WTC11 (cell line): ENCODE measurements around the gene SPSB4. TPM values are rescaled to one million over a fixed set of nuclear protein-coding genes. Genes with fewer than 3 reads are reported as not detected.

Experiments
- ATAC-seq: fragments of 200-7000 bp; cut with Tn5 transposase; 2 replicates; pipeline ENCODE4 v1.10.0; 2021; ENCODE audit warnings: mild to moderate bottlenecking, moderate library complexity
- CTCF ChIA-PET: fragments of 300-600 bp; sonication (Branson Sonifier 250); formaldehyde crosslinking; loops from one replicate; lab custom pipeline; 2021; ENCODE audit warnings: antibody characterized with exemption; lab: Charles Lee
- POLR2A ChIA-PET: fragments of 350-600 bp; sonication (Branson Sonifier 250); formaldehyde crosslinking; loops from one replicate; lab custom pipeline; 2021; ENCODE audit warnings: antibody characterized with exemption; lab: Charles Lee
- DNase-seq: peaks from one replicate; pipeline ENCODE4 v3.0.0; 2021; ENCODE audit warnings: low spot score
- H3K27ac Mint-ChIP-seq: 2 replicates; pipeline ENCODE4 v1.8.0; 2021; ENCODE audit warnings: mixed read lengths
- H3K27me3 Mint-ChIP-seq: 2 replicates; pipeline ENCODE4 v1.8.0; 2021; ENCODE audit warnings: low read depth, mild to moderate bottlenecking, moderate library complexity, mixed read lengths
- H3K36me3 Mint-ChIP-seq: 2 replicates; pipeline ENCODE4 v1.8.0; 2021; ENCODE audit warnings: mixed read lengths
- H3K4me1 Mint-ChIP-seq: 2 replicates; pipeline ENCODE4 v1.8.0; 2022; ENCODE audit warnings: mixed read lengths
- H3K4me3 Mint-ChIP-seq: 2 replicates; pipeline ENCODE4 v1.8.0; 2021; ENCODE audit warnings: mild to moderate bottlenecking, moderate library complexity, mixed read lengths
- H3K9me3 Mint-ChIP-seq: 2 replicates; pipeline ENCODE4 v1.8.0; 2021; ENCODE audit warnings: mixed read lengths
- ATF1 ChIP-seq: sonication (generic); formaldehyde crosslinking; IDR thresholded peaks from 2 replicates; pipeline ENCODE4 v1.8.1; 2023; ENCODE audit warnings: mild to moderate bottlenecking, moderate library complexity, missing genetic modification reagents
- FOXK1 ChIP-seq: sonication (generic); formaldehyde crosslinking; IDR thresholded peaks from 2 replicates; pipeline ENCODE4 v1.8.0; 2022; ENCODE audit warnings: mild to moderate bottlenecking, moderate library complexity, missing genetic modification reagents
- GTF2I ChIP-seq: fragments of 250-450 bp; sonication (Bioruptor Pico); conservative IDR thresholded peaks from 2 replicates; pipeline ENCODE4 v1.4.0; 2021; ENCODE audit warnings: mild to moderate bottlenecking
- HMGA2 ChIP-seq: fragments of 250-450 bp; sonication (Bioruptor Pico); IDR thresholded peaks from 2 replicates; pipeline ENCODE4 v1.4.0; 2021; ENCODE audit warnings: mild to moderate bottlenecking, moderate library complexity
- IRF2 ChIP-seq: sonication (generic); formaldehyde crosslinking; IDR thresholded peaks from 2 replicates; pipeline ENCODE4 v1.8.0; 2022; ENCODE audit warnings: low read depth, missing genetic modification reagents, borderline replicate concordance
- KAT7 ChIP-seq: sonication (generic); formaldehyde crosslinking; IDR thresholded peaks from 2 replicates; pipeline ENCODE4 v1.8.1; 2023; ENCODE audit warnings: missing genetic modification reagents, mild to moderate bottlenecking, borderline replicate concordance
- NR3C1 ChIP-seq: sonication (generic); formaldehyde crosslinking; conservative IDR thresholded peaks from 2 replicates; pipeline ENCODE4 v1.8.1; 2023; ENCODE audit warnings: low read depth, mild to moderate bottlenecking, missing genetic modification reagents
- TEAD4 ChIP-seq: sonication (generic); formaldehyde crosslinking; IDR thresholded peaks from 2 replicates; pipeline ENCODE4 v1.8.0; 2022; ENCODE audit warnings: mild to moderate bottlenecking, missing genetic modification reagents
- ZNF232 ChIP-seq: sonication (generic); formaldehyde crosslinking; IDR thresholded peaks from 2 replicates; pipeline ENCODE4 v1.8.0; 2022; ENCODE audit warnings: mild to moderate bottlenecking, missing genetic modification reagents
- ZNF317 ChIP-seq: sonication (generic); formaldehyde crosslinking; IDR thresholded peaks from 2 replicates; pipeline ENCODE4 v1.8.1; 2023; ENCODE audit warnings: low read depth, mild to moderate bottlenecking, moderate library complexity, missing genetic modification reagents, borderline replicate concordance
- ZNF423 ChIP-seq: fragments of 250-450 bp; sonication (Bioruptor Pico); IDR thresholded peaks from 2 replicates; pipeline ENCODE4 v2.1.2; 2022; ENCODE audit warnings: mild to moderate bottlenecking, moderate library complexity
- total RNA-seq: library from RNA; stranded (reverse); gene quantifications from 3 replicates; pipeline ENCODE4 v1.2.3, GENCODE V29; 2021
- TF ChIP-seq, protein P1 (sequence below): sonication (generic); formaldehyde crosslinking; IDR thresholded peaks from 2 replicates; pipeline ENCODE4 v1.8.1; 2022; ENCODE audit warnings: mild to moderate bottlenecking, missing genetic modification reagents, moderate library complexity, borderline replicate concordance
- TF ChIP-seq, protein P2 (sequence below): sonication (generic); formaldehyde crosslinking; IDR thresholded peaks from 2 replicates; pipeline ENCODE4 v1.8.1; 2022; ENCODE audit warnings: low read depth, mild to moderate bottlenecking, moderate library complexity, missing genetic modification reagents, borderline replicate concordance
- TF ChIP-seq, protein P3 (sequence below): sonication (generic); formaldehyde crosslinking; IDR thresholded peaks from 2 replicates; pipeline ENCODE4 v1.8.1; 2022; ENCODE audit warnings: mild to moderate bottlenecking, moderate library complexity, missing genetic modification reagents
- TF ChIP-seq, protein P4 (sequence below): sonication (generic); formaldehyde crosslinking; IDR thresholded peaks from 2 replicates; pipeline ENCODE4 v1.8.1; 2023; ENCODE audit warnings: mild to moderate bottlenecking, missing genetic modification reagents
- TF ChIP-seq, protein P5 (sequence below): sonication (generic); formaldehyde crosslinking; IDR thresholded peaks from 2 replicates; pipeline ENCODE4 v1.8.0; 2023; ENCODE audit warnings: mild to moderate bottlenecking, missing genetic modification reagents
- TF ChIP-seq, protein P6 (sequence below): sonication (generic); formaldehyde crosslinking; conservative IDR thresholded peaks from 2 replicates; pipeline ENCODE4 v1.8.1; 2023; ENCODE audit warnings: mild to moderate bottlenecking, low read depth, missing genetic modification reagents, moderate library complexity

Gene SPSB4
- total RNA-seq, 1 experiment from 2014 or later: 19.7 TPM

DNA sequence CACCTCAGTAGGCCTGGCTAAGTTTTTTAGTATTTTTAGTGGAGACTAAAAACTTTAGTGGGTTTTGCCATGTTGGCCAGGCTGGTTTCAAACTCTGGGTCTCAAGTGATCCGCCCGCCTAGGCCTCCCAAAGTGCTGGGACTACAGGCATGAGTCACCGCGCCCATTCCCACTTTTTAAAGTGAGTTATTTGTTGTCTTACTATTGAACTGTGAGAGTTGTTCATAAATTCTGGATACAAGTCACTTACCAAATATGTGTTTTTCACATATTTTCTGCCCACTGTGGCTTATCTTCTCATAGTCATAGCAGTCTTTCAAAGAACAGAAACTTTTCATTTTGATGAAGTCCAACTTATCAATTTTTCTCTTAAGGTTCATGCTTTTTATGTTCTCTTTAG lies 29.9 kb upstream of the SPSB4 start:
- ATAC-seq: no peak
- no peak overlapping the region for H3K27ac Mint-ChIP-seq
- CTCF ChIA-PET: no interaction called here
- peaks cover 20% of the 10 kb centered on the region for H3K9me3 Mint-ChIP-seq
- no peak overlapping the region for H3K4me3 Mint-ChIP-seq
- peaks cover 5% of the 10 kb centered on the region for H3K36me3 Mint-ChIP-seq
- no peak for DNase-seq
- TF ChIP-seq, protein P1, sequence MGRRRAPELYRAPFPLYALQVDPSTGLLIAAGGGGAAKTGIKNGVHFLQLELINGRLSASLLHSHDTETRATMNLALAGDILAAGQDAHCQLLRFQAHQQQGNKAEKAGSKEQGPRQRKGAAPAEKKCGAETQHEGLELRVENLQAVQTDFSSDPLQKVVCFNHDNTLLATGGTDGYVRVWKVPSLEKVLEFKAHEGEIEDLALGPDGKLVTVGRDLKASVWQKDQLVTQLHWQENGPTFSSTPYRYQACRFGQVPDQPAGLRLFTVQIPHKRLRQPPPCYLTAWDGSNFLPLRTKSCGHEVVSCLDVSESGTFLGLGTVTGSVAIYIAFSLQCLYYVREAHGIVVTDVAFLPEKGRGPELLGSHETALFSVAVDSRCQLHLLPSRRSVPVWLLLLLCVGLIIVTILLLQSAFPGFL (CRISPR knock-in tag): no peak
- POLR2A ChIA-PET: no interaction called here
- H3K4me1 Mint-ChIP-seq: no peaks in the 10 kb centered on the region
- peaks cover 3% of the 10 kb centered on the region; the same call in 1 of the 2 replicates for H3K27me3 Mint-ChIP-seq

DNA sequence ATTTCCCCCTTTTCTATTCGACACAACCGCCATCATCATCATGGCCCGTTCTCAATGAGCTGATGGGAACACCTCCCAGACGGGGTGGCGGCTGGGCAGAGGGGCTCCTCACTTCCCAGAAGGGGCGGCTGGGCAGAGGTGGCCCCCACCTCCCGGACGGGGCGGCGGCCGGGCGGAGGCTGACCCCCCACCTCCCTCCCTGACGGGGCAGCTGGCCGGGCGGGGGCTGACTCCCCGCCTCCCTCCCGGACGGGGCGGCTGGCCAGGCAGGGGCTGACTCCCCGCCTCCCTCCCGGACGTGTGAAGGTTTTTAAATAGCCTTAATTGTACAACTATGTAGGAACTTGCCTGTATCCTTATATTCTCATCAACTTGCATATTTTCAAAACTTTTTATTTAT lies 20.9 kb upstream of the SPSB4 start:
- ChIA-PET POLR2A (no interaction called here), CTCF (no interaction called here)
- peaks cover 7% of the 10 kb centered on the region for H3K36me3 Mint-ChIP-seq
- H3K4me3 Mint-ChIP-seq: no peak overlapping the region
- H3K27ac Mint-ChIP-seq: no peak overlapping the region
- TF ChIP-seq, protein P2, sequence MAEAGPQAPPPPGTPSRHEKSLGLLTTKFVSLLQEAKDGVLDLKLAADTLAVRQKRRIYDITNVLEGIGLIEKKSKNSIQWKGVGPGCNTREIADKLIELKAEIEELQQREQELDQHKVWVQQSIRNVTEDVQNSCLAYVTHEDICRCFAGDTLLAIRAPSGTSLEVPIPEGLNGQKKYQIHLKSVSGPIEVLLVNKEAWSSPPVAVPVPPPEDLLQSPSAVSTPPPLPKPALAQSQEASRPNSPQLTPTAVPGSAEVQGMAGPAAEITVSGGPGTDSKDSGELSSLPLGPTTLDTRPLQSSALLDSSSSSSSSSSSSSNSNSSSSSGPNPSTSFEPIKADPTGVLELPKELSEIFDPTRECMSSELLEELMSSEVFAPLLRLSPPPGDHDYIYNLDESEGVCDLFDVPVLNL: no peak
- TF ChIP-seq GTF2I (CRISPR knock-in tag) (no peak), TEAD4 (no peak), FOXK1 (CRISPR knock-in tag) (no peak), IRF2 (CRISPR knock-in tag) (no peak), NR3C1 (no peak), ZNF423 (CRISPR knock-in tag) (no peak), HMGA2 (CRISPR knock-in tag) (no peak), ATF1 (CRISPR knock-in tag) (no peak), KAT7 (CRISPR knock-in tag) (no peak), ZNF232 (CRISPR knock-in tag) (no peak), ZNF317 (CRISPR knock-in tag) (no peak)
- TF ChIP-seq, protein P3, sequence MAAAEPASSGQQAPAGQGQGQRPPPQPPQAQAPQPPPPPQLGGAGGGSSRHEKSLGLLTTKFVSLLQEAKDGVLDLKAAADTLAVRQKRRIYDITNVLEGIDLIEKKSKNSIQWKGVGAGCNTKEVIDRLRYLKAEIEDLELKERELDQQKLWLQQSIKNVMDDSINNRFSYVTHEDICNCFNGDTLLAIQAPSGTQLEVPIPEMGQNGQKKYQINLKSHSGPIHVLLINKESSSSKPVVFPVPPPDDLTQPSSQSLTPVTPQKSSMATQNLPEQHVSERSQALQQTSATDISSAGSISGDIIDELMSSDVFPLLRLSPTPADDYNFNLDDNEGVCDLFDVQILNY: no peak
- TF ChIP-seq, protein P4, sequence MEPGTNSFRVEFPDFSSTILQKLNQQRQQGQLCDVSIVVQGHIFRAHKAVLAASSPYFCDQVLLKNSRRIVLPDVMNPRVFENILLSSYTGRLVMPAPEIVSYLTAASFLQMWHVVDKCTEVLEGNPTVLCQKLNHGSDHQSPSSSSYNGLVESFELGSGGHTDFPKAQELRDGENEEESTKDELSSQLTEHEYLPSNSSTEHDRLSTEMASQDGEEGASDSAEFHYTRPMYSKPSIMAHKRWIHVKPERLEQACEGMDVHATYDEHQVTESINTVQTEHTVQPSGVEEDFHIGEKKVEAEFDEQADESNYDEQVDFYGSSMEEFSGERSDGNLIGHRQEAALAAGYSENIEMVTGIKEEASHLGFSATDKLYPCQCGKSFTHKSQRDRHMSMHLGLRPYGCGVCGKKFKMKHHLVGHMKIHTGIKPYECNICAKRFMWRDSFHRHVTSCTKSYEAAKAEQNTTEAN (CRISPR knock-in tag): no peak
- TF ChIP-seq, protein P5, sequence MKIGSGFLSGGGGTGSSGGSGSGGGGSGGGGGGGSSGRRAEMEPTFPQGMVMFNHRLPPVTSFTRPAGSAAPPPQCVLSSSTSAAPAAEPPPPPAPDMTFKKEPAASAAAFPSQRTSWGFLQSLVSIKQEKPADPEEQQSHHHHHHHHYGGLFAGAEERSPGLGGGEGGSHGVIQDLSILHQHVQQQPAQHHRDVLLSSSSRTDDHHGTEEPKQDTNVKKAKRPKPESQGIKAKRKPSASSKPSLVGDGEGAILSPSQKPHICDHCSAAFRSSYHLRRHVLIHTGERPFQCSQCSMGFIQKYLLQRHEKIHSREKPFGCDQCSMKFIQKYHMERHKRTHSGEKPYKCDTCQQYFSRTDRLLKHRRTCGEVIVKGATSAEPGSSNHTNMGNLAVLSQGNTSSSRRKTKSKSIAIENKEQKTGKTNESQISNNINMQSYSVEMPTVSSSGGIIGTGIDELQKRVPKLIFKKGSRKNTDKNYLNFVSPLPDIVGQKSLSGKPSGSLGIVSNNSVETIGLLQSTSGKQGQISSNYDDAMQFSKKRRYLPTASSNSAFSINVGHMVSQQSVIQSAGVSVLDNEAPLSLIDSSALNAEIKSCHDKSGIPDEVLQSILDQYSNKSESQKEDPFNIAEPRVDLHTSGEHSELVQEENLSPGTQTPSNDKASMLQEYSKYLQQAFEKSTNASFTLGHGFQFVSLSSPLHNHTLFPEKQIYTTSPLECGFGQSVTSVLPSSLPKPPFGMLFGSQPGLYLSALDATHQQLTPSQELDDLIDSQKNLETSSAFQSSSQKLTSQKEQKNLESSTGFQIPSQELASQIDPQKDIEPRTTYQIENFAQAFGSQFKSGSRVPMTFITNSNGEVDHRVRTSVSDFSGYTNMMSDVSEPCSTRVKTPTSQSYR (CRISPR knock-in tag): no peak
- TF ChIP-seq, protein P6, sequence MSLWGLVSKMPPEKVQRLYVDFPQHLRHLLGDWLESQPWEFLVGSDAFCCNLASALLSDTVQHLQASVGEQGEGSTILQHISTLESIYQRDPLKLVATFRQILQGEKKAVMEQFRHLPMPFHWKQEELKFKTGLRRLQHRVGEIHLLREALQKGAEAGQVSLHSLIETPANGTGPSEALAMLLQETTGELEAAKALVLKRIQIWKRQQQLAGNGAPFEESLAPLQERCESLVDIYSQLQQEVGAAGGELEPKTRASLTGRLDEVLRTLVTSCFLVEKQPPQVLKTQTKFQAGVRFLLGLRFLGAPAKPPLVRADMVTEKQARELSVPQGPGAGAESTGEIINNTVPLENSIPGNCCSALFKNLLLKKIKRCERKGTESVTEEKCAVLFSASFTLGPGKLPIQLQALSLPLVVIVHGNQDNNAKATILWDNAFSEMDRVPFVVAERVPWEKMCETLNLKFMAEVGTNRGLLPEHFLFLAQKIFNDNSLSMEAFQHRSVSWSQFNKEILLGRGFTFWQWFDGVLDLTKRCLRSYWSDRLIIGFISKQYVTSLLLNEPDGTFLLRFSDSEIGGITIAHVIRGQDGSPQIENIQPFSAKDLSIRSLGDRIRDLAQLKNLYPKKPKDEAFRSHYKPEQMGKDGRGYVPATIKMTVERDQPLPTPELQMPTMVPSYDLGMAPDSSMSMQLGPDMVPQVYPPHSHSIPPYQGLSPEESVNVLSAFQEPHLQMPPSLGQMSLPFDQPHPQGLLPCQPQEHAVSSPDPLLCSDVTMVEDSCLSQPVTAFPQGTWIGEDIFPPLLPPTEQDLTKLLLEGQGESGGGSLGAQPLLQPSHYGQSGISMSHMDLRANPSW: no peak
- no peak for DNase-seq
- H3K9me3 Mint-ChIP-seq: peaks cover 8% of the 10 kb centered on the region
- peaks cover 3% of the 10 kb centered on the region; the same call in 1 of the 2 replicates for H3K27me3 Mint-ChIP-seq
- peaks cover 4% of the 10 kb centered on the region for H3K4me1 Mint-ChIP-seq
- ATAC-seq: no peak
